ENCODE measurements around the gene COL25A1.

The COL25A1 gene

GRCh38 chr4:109294006-109294405 lies 8.5 kb downstream of the COL25A1 start:
- DNase-seq (ENCODE audit: low read depth in 2 of 3, low spot score in 1 of 3), result no peak

- no peak for DNase-seq (ENCODE audit: low read depth in 2 of 3, low spot score in 1 of 3)
These were observed 10.7 kb downstream of the COL25A1 start for GRCh38 chr4:109291707-109292238.

GRCh38 chr4:109290918-109291317 lies 11.5 kb downstream of the COL25A1 start:
- no peak for DNase-seq (ENCODE audit: low read depth in 2 of 3, low spot score in 1 of 3)

GRCh38 chr4:109278594-109279031 lies 23.8 kb downstream of the COL25A1 start:
- DNase-seq (ENCODE audit: low read depth in 2 of 3, low spot score in 1 of 3), result no peak

GRCh38 chr4:109276482-109277095 lies 25.9 kb downstream of the COL25A1 start:
- peak in 1 of 3 donors; percentile 11 for DNase-seq (ENCODE audit: low read depth in 2 of 3, low spot score in 1 of 3)

- no peak for DNase-seq (ENCODE audit: low read depth in 2 of 3, low spot score in 1 of 3)
These were observed 27.3 kb downstream of the COL25A1 start for GRCh38 chr4:109275066-109275745.

- no peak for DNase-seq (ENCODE audit: low read depth in 2 of 3, low spot score in 1 of 3)
These were observed 35.6 kb downstream of the COL25A1 start for GRCh38 chr4:109266891-109267290.

GRCh38 chr4:109266236-109266635 lies 36.2 kb downstream of the COL25A1 start:
- DNase-seq (ENCODE audit: low read depth in 2 of 3, low spot score in 1 of 3), result no peak

GRCh38 chr4:109263721-109264120 lies 38.7 kb downstream of the COL25A1 start:
- no peak for DNase-seq (ENCODE audit: low read depth in 2 of 3, low spot score in 1 of 3)

GRCh38 chr4:109256818-109257217 lies 45.6 kb downstream of the COL25A1 start:
- DNase-seq (ENCODE audit: low read depth in 2 of 3, low spot score in 1 of 3), result no peak

- no peak for DNase-seq (ENCODE audit: low read depth in 2 of 3, low spot score in 1 of 3)
These were observed 47.6 kb downstream of the COL25A1 start for GRCh38 chr4:109254845-109255244.

- no peak for DNase-seq (ENCODE audit: low read depth in 2 of 3, low spot score in 1 of 3)
These were observed 51.1 kb downstream of the COL25A1 start for GRCh38 chr4:109251396-109251795.

GRCh38 chr4:109248322-109248900 lies 54.0 kb downstream of the COL25A1 start:
- no peak for DNase-seq (ENCODE audit: low read depth in 2 of 3, low spot score in 1 of 3)

GRCh38 chr4:109243871-109244270 lies 58.6 kb downstream of the COL25A1 start:
- DNase-seq (ENCODE audit: low read depth in 2 of 3, low spot score in 1 of 3), result no peak

- no peak for DNase-seq (ENCODE audit: low read depth in 2 of 3, low spot score in 1 of 3)
These were observed 63.7 kb downstream of the COL25A1 start for GRCh38 chr4:109238746-109239145.

- DNase-seq (ENCODE audit: low read depth in 2 of 3, low spot score in 1 of 3), result no peak
These were observed 66.8 kb downstream of the COL25A1 start for GRCh38 chr4:109235683-109236082.

GRCh38 chr4:109234596-109234995 lies 67.9 kb downstream of the COL25A1 start:
- no peak for DNase-seq (ENCODE audit: low read depth in 2 of 3, low spot score in 1 of 3)

GRCh38 chr4:109233570-109233969 lies 68.9 kb downstream of the COL25A1 start:
- DNase-seq (ENCODE audit: low read depth in 2 of 3, low spot score in 1 of 3), result no peak

GRCh38 chr4:109232681-109233080 lies 69.8 kb downstream of the COL25A1 start:
- DNase-seq (ENCODE audit: low read depth in 2 of 3, low spot score in 1 of 3), result no peak

GRCh38 chr4:109231331-109231730 lies 71.1 kb downstream of the COL25A1 start:
- DNase-seq (ENCODE audit: low read depth in 2 of 3, low spot score in 1 of 3), result no peak

GRCh38 chr4:109229028-109229427 lies 73.4 kb downstream of the COL25A1 start:
- DNase-seq (ENCODE audit: low read depth in 2 of 3, low spot score in 1 of 3), result no peak

GRCh38 chr4:109218288-109218687 lies 84.2 kb downstream of the COL25A1 start:
- DNase-seq (ENCODE audit: low read depth in 2 of 3, low spot score in 1 of 3), result no peak

Data from stimulated activated CD4-positive, alpha-beta T cell treated with anti-CD3 and anti-CD28 coated beads, Interleukin-12 subunit alpha, Interleukin-12 subunit beta, amount 100 ng/mL, for 48 hours (primary cell).